Spleen (tissue), 7 donors: ENCODE data around the gene TENT5C.

Experiments used
- CTCF ChIP-seq, 11 experiments: fragments of 200-600 bp in 7 of 11; fragments of 450-650 bp in 4 of 11; sonication (generic) in 4 of 11; IDR thresholded peaks in 8 of 11; conservative IDR thresholded peaks in 3 of 11; 1 replicate in 7 of 11; 2 replicates in 4 of 11; pipeline versions ENCODE4 v1.4.0 to v1.8.0; 2016 to 2021; ENCODE audit warnings: antibody characterized with exemption in 11 of 11, inconsistent platforms in 4 of 11, mild to moderate bottlenecking in 1 of 11
- POLR2A ChIP-seq, 3 donors: fragments of 450-650 bp; IDR thresholded peaks; one replicate each; pipeline ENCODE4 v1.5.1; 2017; ENCODE audit warnings: antibody characterized with exemption in 3 of 3, mild to moderate bottlenecking in 1 of 3
- POLR2AphosphoS5 ChIP-seq, 3 donors: sonication (generic); formaldehyde crosslinking; IDR thresholded peaks; one replicate each; pipeline ENCODE4 v1.5.1; 2017; ENCODE audit warnings: antibody characterized with exemption in 3 of 3
- donor health status: DM: no; HTN: no; CAD: no; lungs with moderate emphysema.
- donor health status: DM: no; HTN: no; CAD: no.
- donor health status: DM: no; HTN: no; CAD: no.

GRCh38 chr1:117567976-117568375 is 37.9 kb upstream of the TENT5C start:
- TF ChIP-seq POLR2A (IDR thresholded peaks at IDR 0.05) (no peak), CTCF (IDR thresholded peaks at IDR 0.05 in 8 of 11, conservative IDR thresholded peaks at IDR 0.05 in 3 of 11) (no peak), POLR2AphosphoS5 (IDR thresholded peaks at IDR 0.05) (no peak)
